HepG2 (cell line): ENCODE data around the gene MEF2B. TPM values are rescaled to one million over a fixed set of nuclear protein-coding genes. Genes with fewer than 3 reads are reported as not detected.
A peak's percentile ranks its signal among the peaks of the same experiment; 100 is the strongest.

ENCODE experiments used
- HINFP ChIP-seq: sonication (generic); formaldehyde crosslinking; IDR thresholded peaks from 2 replicates; pipeline ENCODE4 v1.4.0; 2020; ENCODE audit warnings: low read depth, mild to moderate bottlenecking, missing genetic modification reagents
- KDM2A ChIP-seq: sonication (generic); formaldehyde crosslinking; IDR thresholded peaks from 2 replicates; pipeline ENCODE4 v1.4.0; 2020; ENCODE audit warnings: low read depth, missing genetic modification reagents, borderline replicate concordance
- NR2F2 ChIP-seq: IDR thresholded peaks from 2 replicates; pipeline ENCODE4 v1.6.1; 2012; ENCODE audit warnings: low read depth, inconsistent platforms, borderline replicate concordance
- RFXAP ChIP-seq: sonication (generic); formaldehyde crosslinking; IDR thresholded peaks from 2 replicates; pipeline ENCODE4 v1.4.0; 2020; ENCODE audit warnings: missing genetic modification reagents, borderline replicate concordance
- SOX13 ChIP-seq, 3 experiments: fragments of 450-650 bp in 1 of 3; sonication (generic) in 1 of 3; formaldehyde crosslinking in 1 of 3; IDR thresholded peaks in 2 of 3; conservative IDR thresholded peaks in 1 of 3; 2 replicates each; pipeline versions ENCODE4 v1.5.0 to v1.6.1; 2016 to 2020; ENCODE audit warnings: antibody characterized with exemption in 1 of 3, mild to moderate bottlenecking in 1 of 3, missing compliant biosample characterization in 1 of 3, missing genetic modification reagents in 1 of 3, moderate library complexity in 1 of 3
- SP140L ChIP-seq: sonication (generic); formaldehyde crosslinking; IDR thresholded peaks from 2 replicates; pipeline ENCODE4 v1.4.0; 2020; ENCODE audit warnings: missing genetic modification reagents, borderline replicate concordance
- SRSF4 ChIP-seq: fragments of 200-400 bp; formaldehyde crosslinking; IDR thresholded peaks from one replicate; pipeline ENCODE4 v1.6.1; 2018; ENCODE audit warnings: mild to moderate bottlenecking, low read depth, low read length, moderate library complexity; ENCODE audit not compliant: poor library complexity, severe bottlenecking
- ZNF282 ChIP-seq: fragments of 450-650 bp; IDR thresholded peaks from 2 replicates; pipeline ENCODE4 v1.6.1; 2018; ENCODE audit not compliant: partially characterized antibody
- ZNF343 ChIP-seq: sonication (generic); formaldehyde crosslinking; IDR thresholded peaks from 2 replicates; pipeline ENCODE4 v1.4.0; 2020; ENCODE audit warnings: mild to moderate bottlenecking, missing genetic modification reagents
- ZNF557 ChIP-seq: sonication (generic); formaldehyde crosslinking; IDR thresholded peaks from 2 replicates; pipeline ENCODE4 v1.4.0; 2020; ENCODE audit warnings: missing genetic modification reagents
- ZNF772 ChIP-seq: sonication (generic); formaldehyde crosslinking; IDR thresholded peaks from 2 replicates; pipeline ENCODE4 v1.5.0; 2020; ENCODE audit warnings: mild to moderate bottlenecking, missing genetic modification reagents
- ZNF850 ChIP-seq: sonication (generic); formaldehyde crosslinking; conservative IDR thresholded peaks from 2 replicates; pipeline ENCODE4 v1.9.0; 2021; ENCODE audit warnings: mild to moderate bottlenecking, missing genetic modification reagents
- ZSCAN22 ChIP-seq: sonication (generic); formaldehyde crosslinking; IDR thresholded peaks from 2 replicates; pipeline ENCODE4 v1.4.0; 2020; ENCODE audit warnings: mild to moderate bottlenecking, missing genetic modification reagents
- polyA plus RNA-seq, 8 experiments: library from polyadenylated mRNA; depleted of rRNA in 3 of 8; stranded (reverse) in 7 of 8; unstranded in 1 of 8; fragments of >200 nt; fragmentation: Illumina TruSeq in 4 of 8; extraction: Trizol in 4 of 8; gene quantifications; 2 replicates each; pipeline versions ENCODE4 v1.2.1 to v1.2.3, GENCODE V29; 2011 to 2016; ENCODE audit warnings: low read depth in 4 of 8, missing spikeins in 1 of 8, mixed read lengths in 1 of 8; ENCODE audit not compliant: insufficient read depth in 1 of 8
- total RNA-seq, 5 experiments: library from RNA; depleted of rRNA; stranded (reverse); fragments of >200 nt; fragmentation: Illumina TruSeq; extraction: Trizol; gene quantifications; 2 replicates each; pipeline ENCODE4 v1.2.3, GENCODE V29; 2016; ENCODE audit warnings: low read depth in 1 of 5
- TF ChIP-seq, protein P1 (sequence below): sonication (generic); formaldehyde crosslinking; IDR thresholded peaks from 2 replicates; pipeline ENCODE4 v1.4.0; 2020; ENCODE audit warnings: missing genetic modification reagents; ENCODE audit errors: not compliant biosample characterization
- TF ChIP-seq, protein P2 (sequence below): IDR thresholded peaks from 2 replicates; pipeline ENCODE4 v1.6.1; 2016; ENCODE audit warnings: missing compliant biosample characterization, missing genetic modification reagents, borderline replicate concordance
- TF ChIP-seq, protein P3 (sequence below): sonication (generic); formaldehyde crosslinking; IDR thresholded peaks from 2 replicates; pipeline ENCODE4 v1.5.0; 2020; ENCODE audit warnings: missing genetic modification reagents
- TF ChIP-seq, protein P4 (sequence below): sonication (generic); formaldehyde crosslinking; IDR thresholded peaks from 2 replicates; pipeline ENCODE4 v1.4.0; 2020; ENCODE audit warnings: missing genetic modification reagents
- TF ChIP-seq, protein P5 (sequence below): sonication (generic); formaldehyde crosslinking; IDR thresholded peaks from 2 replicates; pipeline ENCODE4 v1.4.0; 2020; ENCODE audit warnings: missing genetic modification reagents, borderline replicate concordance

Gene MEF2B
- total and polyA plus RNA-seq, 2 of the 13 experiments (the other 11 are each of a cell fraction or from before 2014, with no cell fraction given) = 1.2 to 1.7 TPM

GRCh38 chr19:19098703-19099632 lies 71.1 kb downstream of the MEF2B start (continued):
- TF ChIP-seq, protein P1, sequence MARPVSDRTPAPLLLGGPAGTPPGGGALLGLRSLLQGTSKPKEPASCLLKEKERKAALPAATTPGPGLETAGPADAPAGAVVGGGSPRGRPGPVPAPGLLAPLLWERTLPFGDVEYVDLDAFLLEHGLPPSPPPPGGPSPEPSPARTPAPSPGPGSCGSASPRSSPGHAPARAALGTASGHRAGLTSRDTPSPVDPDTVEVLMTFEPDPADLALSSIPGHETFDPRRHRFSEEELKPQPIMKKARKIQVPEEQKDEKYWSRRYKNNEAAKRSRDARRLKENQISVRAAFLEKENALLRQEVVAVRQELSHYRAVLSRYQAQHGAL (CRISPR knock-in tag) = no peak
- TF ChIP-seq ZNF772 = peak; percentile 70
- no peak; the same call in 1 of the 2 replicates for TF ChIP-seq ZSCAN22 (CRISPR knock-in tag)
- peak; percentile 66; the same call in 1 of the 2 replicates for TF ChIP-seq RFXAP (CRISPR knock-in tag)
- 0 out of 2 replicates have a peak, but pooled peaks have one; percentile 17 for TF ChIP-seq ZNF557 (CRISPR knock-in tag)
- TF ChIP-seq, protein P2, sequence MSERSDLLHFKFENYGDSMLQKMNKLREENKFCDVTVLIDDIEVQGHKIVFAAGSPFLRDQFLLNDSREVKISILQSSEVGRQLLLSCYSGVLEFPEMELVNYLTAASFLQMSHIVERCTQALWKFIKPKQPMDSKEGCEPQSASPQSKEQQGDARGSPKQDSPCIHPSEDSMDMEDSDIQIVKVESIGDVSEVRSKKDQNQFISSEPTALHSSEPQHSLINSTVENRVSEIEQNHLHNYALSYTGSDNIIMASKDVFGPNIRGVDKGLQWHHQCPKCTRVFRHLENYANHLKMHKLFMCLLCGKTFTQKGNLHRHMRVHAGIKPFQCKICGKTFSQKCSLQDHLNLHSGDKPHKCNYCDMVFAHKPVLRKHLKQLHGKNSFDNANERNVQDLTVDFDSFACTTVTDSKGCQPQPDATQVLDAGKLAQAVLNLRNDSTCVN (CRISPR knock-in tag) = 0 out of 2 replicates have a peak, but pooled peaks have one; percentile 12
- TF ChIP-seq, protein P3, sequence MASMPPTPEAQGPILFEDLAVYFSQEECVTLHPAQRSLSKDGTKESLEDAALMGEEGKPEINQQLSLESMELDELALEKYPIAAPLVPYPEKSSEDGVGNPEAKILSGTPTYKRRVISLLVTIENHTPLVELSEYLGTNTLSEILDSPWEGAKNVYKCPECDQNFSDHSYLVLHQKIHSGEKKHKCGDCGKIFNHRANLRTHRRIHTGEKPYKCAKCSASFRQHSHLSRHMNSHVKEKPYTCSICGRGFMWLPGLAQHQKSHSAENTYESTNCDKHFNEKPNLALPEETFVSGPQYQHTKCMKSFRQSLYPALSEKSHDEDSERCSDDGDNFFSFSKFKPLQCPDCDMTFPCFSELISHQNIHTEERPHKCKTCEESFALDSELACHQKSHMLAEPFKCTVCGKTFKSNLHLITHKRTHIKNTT (CRISPR knock-in tag) = no peak
- TF ChIP-seq ZNF282 = no peak
- TF ChIP-seq ZNF343 (CRISPR knock-in tag) = no peak
- peak; percentile 52; the same call in 1 of the 2 replicates for TF ChIP-seq KDM2A
- TF ChIP-seq, protein P4, sequence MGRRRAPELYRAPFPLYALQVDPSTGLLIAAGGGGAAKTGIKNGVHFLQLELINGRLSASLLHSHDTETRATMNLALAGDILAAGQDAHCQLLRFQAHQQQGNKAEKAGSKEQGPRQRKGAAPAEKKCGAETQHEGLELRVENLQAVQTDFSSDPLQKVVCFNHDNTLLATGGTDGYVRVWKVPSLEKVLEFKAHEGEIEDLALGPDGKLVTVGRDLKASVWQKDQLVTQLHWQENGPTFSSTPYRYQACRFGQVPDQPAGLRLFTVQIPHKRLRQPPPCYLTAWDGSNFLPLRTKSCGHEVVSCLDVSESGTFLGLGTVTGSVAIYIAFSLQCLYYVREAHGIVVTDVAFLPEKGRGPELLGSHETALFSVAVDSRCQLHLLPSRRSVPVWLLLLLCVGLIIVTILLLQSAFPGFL (CRISPR knock-in tag) = no peak
- TF ChIP-seq, protein P5, sequence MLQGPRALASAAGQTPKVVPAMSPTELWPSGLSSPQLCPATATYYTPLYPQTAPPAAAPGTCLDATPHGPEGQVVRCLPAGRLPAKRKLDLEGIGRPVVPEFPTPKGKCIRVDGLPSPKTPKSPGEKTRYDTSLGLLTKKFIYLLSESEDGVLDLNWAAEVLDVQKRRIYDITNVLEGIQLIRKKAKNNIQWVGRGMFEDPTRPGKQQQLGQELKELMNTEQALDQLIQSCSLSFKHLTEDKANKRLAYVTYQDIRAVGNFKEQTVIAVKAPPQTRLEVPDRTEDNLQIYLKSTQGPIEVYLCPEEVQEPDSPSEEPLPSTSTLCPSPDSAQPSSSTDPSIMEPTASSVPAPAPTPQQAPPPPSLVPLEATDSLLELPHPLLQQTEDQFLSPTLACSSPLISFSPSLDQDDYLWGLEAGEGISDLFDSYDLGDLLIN (CRISPR knock-in tag) = no peak
- TF ChIP-seq SRSF4 = no peak
- no peak for TF ChIP-seq SOX13 (IDR thresholded peaks at IDR 0.05)
- peak in 1 of 2 experiments; percentile 67; a peak in 2 of 4 replicates for TF ChIP-seq SOX13 (CRISPR knock-in tag; conservative IDR thresholded peaks at IDR 0.05 in 1 of 2, IDR thresholded peaks at IDR 0.05 in 1 of 2)
- no peak for TF ChIP-seq SP140L (CRISPR knock-in tag)
- TF ChIP-seq ZNF850 = no peak
- peak; percentile 38; the same call in 1 of the 2 replicates for TF ChIP-seq NR2F2
- no peak for TF ChIP-seq HINFP
